Activated effector memory CD4-positive, alpha-beta T cell treated with Interleukin-2 at 50 U/mL for 16 hours (primary cell): Measurements from ENCODE around the gene PLXNB3.

Experiments
- DNase-seq: peaks from one replicate; pipeline ENCODE4 v3.0.0-alpha.2; 2020

PLXNB3 gene

GRCh38 chrX:153774576-153775292 lies 10.7 kb downstream of the PLXNB3 start:
- DNase-seq, result no peak

GRCh38 chrX:153775293-153776119 lies 11.5 kb downstream of the PLXNB3 start:
- no peak for DNase-seq

GRCh38 chrX:153776120-153776599 lies 12.1 kb downstream of the PLXNB3 start:
- no peak for DNase-seq

- DNase-seq, result no peak
Measured at GRCh38 chrX:153776611-153777045, 12.6 kb downstream of the PLXNB3 start.

GRCh38 chrX:153777261-153778090 lies 13.4 kb downstream of the PLXNB3 start:
- DNase-seq, result no peak

GRCh38 chrX:153778181-153778580 lies 14.1 kb downstream of the PLXNB3 start:
- DNase-seq, result no peak

GRCh38 chrX:153778684-153779101 lies 14.6 kb downstream of the PLXNB3 start:
- no peak for DNase-seq

- no peak for DNase-seq
Measured at GRCh38 chrX:153779891-153780677, 16.0 kb downstream of the PLXNB3 start.

GRCh38 chrX:153780678-153781427 lies 16.8 kb downstream of the PLXNB3 start, which contains the start of gene SRPK3:
Gene SRPK3 (plus strand): TSS chrX:153781041. CDS start chrX:153781087, 46 bp downstream.
- no peak for DNase-seq

- DNase-seq, result no peak
Measured at GRCh38 chrX:153781428-153782047, 17.5 kb downstream of the PLXNB3 start.

- DNase-seq, result no peak
Measured at GRCh38 chrX:153782313-153782712, 18.3 kb downstream of the PLXNB3 start.

GRCh38 chrX:153782871-153783270 lies 18.8 kb downstream of the PLXNB3 start:
- DNase-seq, result no peak

GRCh38 chrX:153783378-153784013 lies 19.4 kb downstream of the PLXNB3 start:
- DNase-seq, result no peak

- no peak for DNase-seq
Measured at GRCh38 chrX:153784325-153784967, 20.4 kb downstream of the PLXNB3 start.

- no peak for DNase-seq
Measured at GRCh38 chrX:153786669-153787068, 22.6 kb downstream of the PLXNB3 start.

GRCh38 chrX:153789654-153790053 lies 25.6 kb downstream of the PLXNB3 start:
- DNase-seq, result no peak

GRCh38 chrX:153791104-153791852 lies 27.2 kb downstream of the PLXNB3 start:
- DNase-seq, result no peak

GRCh38 chrX:153792368-153792767 lies 28.3 kb downstream of the PLXNB3 start:
- no peak for DNase-seq

GRCh38 chrX:153793291-153793690 lies 29.2 kb downstream of the PLXNB3 start:
- DNase-seq, result no peak
